Measurements from ENCODE around the gene ZFP28.

The ZFP28 gene

GRCh38 chr19:56538761-56539263, at the start of gene ZFP28:
Gene ZFP28 (plus strand): TSS chr19:56538948. CDS start chr19:56539019, 71 bp downstream.
- no peak for DNase-seq

GRCh38 chr19:56491399-56491798, 47.3 kb upstream of the ZFP28 start:
- no peak for DNase-seq

GRCh38 chr19:56504581-56504980, 34.2 kb upstream of the ZFP28 start:
- no peak for DNase-seq

- DNase-seq = peak; percentile 97
Observed at GRCh38 chr19:56507446-56508289, 31.1 kb upstream of the ZFP28 start, which contains the start of gene ZNF471. Gene ZNF471 (plus strand): TSS chr19:56507855. CDS start chr19:56511572, 3,717 bp downstream.

- DNase-seq = no peak
Observed at GRCh38 chr19:56508290-56508778, 30.4 kb upstream of the ZFP28 start.

- DNase-seq = no peak
Observed at GRCh38 chr19:56525214-56525860, 13.4 kb upstream of the ZFP28 start.

- DNase-seq = no peak
Observed at GRCh38 chr19:56537442-56537841, 1.3 kb upstream of the ZFP28 start.

GRCh38 chr19:56538254-56538760, 441 bp upstream of the ZFP28 start:
- DNase-seq = peak; percentile 91

GRCh38 chr19:56543776-56544175, 5.0 kb downstream of the ZFP28 start:
- DNase-seq = no peak

GRCh38 chr19:56547535-56547934, 8.8 kb downstream of the ZFP28 start:
- no peak for DNase-seq

GRCh38 chr19:56554272-56554869, 15.6 kb downstream of the ZFP28 start:
- no peak for DNase-seq

GRCh38 chr19:56562766-56563165, 24.0 kb downstream of the ZFP28 start:
- no peak for DNase-seq

GRCh38 chr19:56566904-56567273, 28.1 kb downstream of the ZFP28 start:
- DNase-seq = peak; percentile 30

GRCh38 chr19:56567274-56568120, 28.7 kb downstream of the ZFP28 start, which contains the start of gene ZNF470:
Gene ZNF470 (plus strand): TSS chr19:56567468. CDS start chr19:56570312, 2,844 bp downstream.
- peak; percentile 96 for DNase-seq

- no peak for DNase-seq
Observed at GRCh38 chr19:56572589-56572988, 33.8 kb downstream of the ZFP28 start.

GRCh38 chr19:56573914-56574313, 35.2 kb downstream of the ZFP28 start:
- no peak for DNase-seq

- no peak for DNase-seq
Observed at GRCh38 chr19:56577719-56578602, 39.2 kb downstream of the ZFP28 start.

GRCh38 chr19:56594446-56594782, 55.7 kb downstream of the ZFP28 start:
- no peak for DNase-seq

GRCh38 chr19:56594783-56595547, 56.2 kb downstream of the ZFP28 start, which contains the start of gene ZNF71:
Gene ZNF71 (plus strand): TSS chr19:56595302. CDS start chr19:56601559, 6,257 bp downstream.
- DNase-seq = peak; percentile 94

GRCh38 chr19:56595548-56595899, 56.8 kb downstream of the ZFP28 start:
- DNase-seq = no peak
